H9 (cell line): Measurements from ENCODE around the gene ALDH3A2. TPM values are rescaled to one million over a fixed set of nuclear protein-coding genes. Genes with fewer than 3 reads are reported as not detected.

Source experiments
- DNase-seq: peaks from one replicate; pipeline ENCODE4 v3.0.0-alpha.2; 2017
- H2AFZ ChIP-seq: one replicate; pipeline ENCODE4 v1.6.1; 2013; ENCODE audit warnings: mild to moderate bottlenecking, low read length, control low read depth, moderate library complexity
- H2AK5ac ChIP-seq: 2 replicates; pipeline ENCODE4 v1.6.1; 2013; ENCODE audit warnings: low read length, control low read depth, mixed read lengths; ENCODE audit not compliant: insufficient read length
- H2BK120ac ChIP-seq: one replicate; pipeline ENCODE4 v1.6.1; 2013; ENCODE audit warnings: low read depth, mild to moderate bottlenecking, low read length, control low read depth, inconsistent platforms; ENCODE audit not compliant: poor library complexity, severe bottlenecking
- H2BK12ac ChIP-seq: 2 replicates; pipeline ENCODE4 v1.6.1; 2013; ENCODE audit warnings: low read length, control low read depth, mixed read lengths, low read depth; ENCODE audit not compliant: insufficient read length
- H2BK15ac ChIP-seq: 2 replicates; pipeline ENCODE4 v1.6.1; 2013; ENCODE audit warnings: low read depth, low read length, control low read depth
- H2BK20ac ChIP-seq: one replicate; pipeline ENCODE4 v1.6.1; 2013; ENCODE audit warnings: low read depth, mild to moderate bottlenecking, low read length, control low read depth, inconsistent platforms; ENCODE audit not compliant: poor library complexity, severe bottlenecking
- H2BK5ac ChIP-seq: 2 replicates; pipeline ENCODE4 v1.6.1; 2013; ENCODE audit warnings: low read length, control low read depth, mixed read lengths; ENCODE audit not compliant: insufficient read length
- H3K14ac ChIP-seq: 2 replicates; pipeline ENCODE4 v1.6.1; 2013; ENCODE audit warnings: low read length, control low read depth; ENCODE audit not compliant: insufficient read depth
- H3K18ac ChIP-seq: 2 replicates; pipeline ENCODE4 v1.6.1; 2013; ENCODE audit warnings: low read depth, mild to moderate bottlenecking, mixed read lengths, low read length, control low read depth; ENCODE audit not compliant: insufficient read length
- H3K23ac ChIP-seq: 2 replicates; pipeline ENCODE4 v1.6.1; 2013; ENCODE audit warnings: low read length, control low read depth, mixed read lengths, low read depth; ENCODE audit not compliant: insufficient read length
- H3K23me2 ChIP-seq: 2 replicates; pipeline ENCODE4 v1.6.1; 2013; ENCODE audit warnings: low read depth, mild to moderate bottlenecking, mixed read lengths, low read length, control low read depth; ENCODE audit not compliant: insufficient read length, poor library complexity, severe bottlenecking
- H3K27ac ChIP-seq: 2 replicates; pipeline ENCODE4 v1.5.1; 2013; ENCODE audit warnings: low read length, control low read depth, mixed read lengths, low read depth; ENCODE audit not compliant: insufficient read length
- H3K27me3 ChIP-seq: 2 replicates; pipeline ENCODE4 v1.6.1; 2013; ENCODE audit warnings: low read length, control low read depth, inconsistent platforms; ENCODE audit not compliant: insufficient read depth
- H3K4ac ChIP-seq: 2 replicates; pipeline ENCODE4 v1.6.1; 2013; ENCODE audit warnings: low read depth, mild to moderate bottlenecking, control low read depth, inconsistent platforms, low read length, moderate library complexity
- H3K4me1 ChIP-seq: 2 replicates; pipeline ENCODE4 v1.6.1; 2013; ENCODE audit warnings: low read length, control low read depth, inconsistent platforms; ENCODE audit not compliant: insufficient read depth
- H3K4me2 ChIP-seq: 2 replicates; pipeline ENCODE4 v1.6.1; 2013; ENCODE audit warnings: low read length, control low read depth, mixed read lengths; ENCODE audit not compliant: insufficient read length, insufficient read depth
- H3K56ac ChIP-seq: 2 replicates; pipeline ENCODE4 v1.6.1; 2013; ENCODE audit warnings: low read depth, mild to moderate bottlenecking, mixed read lengths, low read length, control low read depth; ENCODE audit not compliant: insufficient read length
- H3K79me1 ChIP-seq: 2 replicates; pipeline ENCODE4 v1.6.1; 2013; ENCODE audit warnings: low read depth, mild to moderate bottlenecking, moderate library complexity, low read length, control low read depth, inconsistent platforms; ENCODE audit not compliant: insufficient read depth, poor library complexity, severe bottlenecking
- H3K79me2 ChIP-seq: 2 replicates; pipeline ENCODE4 v1.6.1; 2013; ENCODE audit warnings: low read length, control low read depth, inconsistent platforms; ENCODE audit not compliant: insufficient read depth
- H3K9ac ChIP-seq: 2 replicates; pipeline ENCODE4 v1.6.1; 2013; ENCODE audit warnings: low read length, control low read depth, mixed read lengths; ENCODE audit not compliant: insufficient read length; ENCODE audit errors: extremely low read depth
- H3K9me3 ChIP-seq: one replicate; pipeline ENCODE4 v1.6.1; 2013; ENCODE audit warnings: low read depth, low read length, inconsistent platforms; ENCODE audit not compliant: control insufficient read depth
- H3T11ph ChIP-seq: one replicate; pipeline ENCODE4 v1.6.1; 2013; ENCODE audit warnings: mild to moderate bottlenecking, low read length, control low read depth, inconsistent platforms
- H4K20me1 ChIP-seq: one replicate; pipeline ENCODE4 v1.6.1; 2013; ENCODE audit not compliant: control insufficient read depth, insufficient read length, insufficient read depth
- H4K5ac ChIP-seq: 2 replicates; pipeline ENCODE4 v1.6.1; 2013; ENCODE audit warnings: low read depth, mild to moderate bottlenecking, mixed read lengths, low read length, control low read depth; ENCODE audit not compliant: insufficient read length
- H4K8ac ChIP-seq: replicated peaks from 2 replicates; pipeline ENCODE4 v1.6.1; 2013; ENCODE audit warnings: low read length, control low read depth, mixed read lengths, low read depth; ENCODE audit not compliant: insufficient read length
- H4K91ac ChIP-seq: 2 replicates; pipeline ENCODE4 v1.6.1; 2013; ENCODE audit warnings: low read depth, mild to moderate bottlenecking, moderate library complexity, mixed read lengths, low read length, control low read depth; ENCODE audit not compliant: insufficient read length
- H3K27ac Mint-ChIP-seq, 3 experiments: 2 replicates in 2 of 3; 3 replicates in 1 of 3; pipeline ENCODE4 v1.8.0; 2020 to 2021; ENCODE audit warnings: mixed read lengths in 3 of 3, mild to moderate bottlenecking in 1 of 3, moderate library complexity in 1 of 3
- H3K27me3 Mint-ChIP-seq: 2 replicates; pipeline ENCODE4 v1.8.0; 2021; ENCODE audit warnings: low read depth, mild to moderate bottlenecking, moderate library complexity, mixed read lengths
- H3K36me3 Mint-ChIP-seq, 3 experiments: 2 replicates in 2 of 3; 3 replicates in 1 of 3; pipeline ENCODE4 v1.8.0; 2020 to 2021; ENCODE audit warnings: low read depth in 3 of 3, mixed read lengths in 3 of 3; ENCODE audit not compliant: insufficient read depth in 1 of 3
- H3K4me1 Mint-ChIP-seq, 2 experiments: 2 replicates each; pipeline ENCODE4 v1.8.0; 2020; ENCODE audit warnings: mixed read lengths in 2 of 2
- H3K4me3 Mint-ChIP-seq, 2 experiments: 2 replicates in 1 of 2; 3 replicates in 1 of 2; pipeline ENCODE4 v1.8.0; 2020 to 2021; ENCODE audit warnings: mild to moderate bottlenecking in 2 of 2, mixed read lengths in 2 of 2, moderate library complexity in 1 of 2
- H3K9me3 Mint-ChIP-seq, 2 experiments: 2 replicates in 1 of 2; 3 replicates in 1 of 2; pipeline ENCODE4 v1.8.0; 2020; ENCODE audit warnings: mild to moderate bottlenecking in 2 of 2, mixed read lengths in 2 of 2, moderate library complexity in 1 of 2
- CTCF ChIP-seq: fragments of 200-600 bp; sonication (generic); conservative IDR thresholded peaks from 3 replicates; pipeline ENCODE4 v1.8.0; 2021; ENCODE audit warnings: antibody characterized with exemption, mild to moderate bottlenecking
- WGBS: extraction: QIAGEN DNeasy Blood & Tissue Kit; methylation state at CpG from one replicate; pipeline ENCODE4 v1.1.7; 2013; ENCODE audit warnings: missing lambda C conversion rate, low lambda C conversion rate, mixed read lengths; ENCODE audit not compliant: insufficient read length; ENCODE audit errors: extremely low coverage; 5-methylcytosine and 5-hydroxymethylcytosine counted together
- total RNA-seq: library from RNA; stranded (reverse); gene quantifications from 2 replicates; pipeline ENCODE4 v1.2.1, GENCODE V29; 2021

ALDH3A2 gene
- total RNA-seq, 1 experiment from 2014 or later, result 100 TPM

- Histone ChIP-seq H3T11ph (no peak overlapping the region), H3K18ac (no peak overlapping the region), H4K5ac (no peak overlapping the region), H3K9me3 (no peaks in the 10 kb centered on the region), H4K91ac (no peak overlapping the region), H2BK5ac (no peak overlapping the region), H3K79me2 (no peaks in the 10 kb centered on the region), H4K20me1 (no peaks in the 10 kb centered on the region), H3K23ac (no peak overlapping the region), H3K9ac (no peak overlapping the region), H2BK12ac (no peak overlapping the region), H3K56ac (no peak overlapping the region), H3K23me2 (no peaks in the 10 kb centered on the region), H3K14ac (no peak overlapping the region), H2AK5ac (no peak overlapping the region), H2BK120ac (no peak overlapping the region), H3K27ac (no peak overlapping the region), H3K79me1 (no peaks in the 10 kb centered on the region), H3K4me1 (no peaks in the 10 kb centered on the region; the same call in 1 of the 2 replicates), H4K8ac (no peak overlapping the region), H3K4me2 (no peak overlapping the region), H3K27me3 (no peaks in the 10 kb centered on the region), H2BK15ac (no peak overlapping the region), H3K4ac (no peak overlapping the region), H2BK20ac (no peak overlapping the region), H2AFZ (no peak overlapping the region)
- DNase-seq, result peak; percentile 14
- TF ChIP-seq CTCF, result no peak
- Mint-ChIP-seq H3K27me3 (no peaks in the 10 kb centered on the region), H3K36me3 (no peaks in the 10 kb centered on the region), H3K4me1 (peaks cover 32 to 38% of the 10 kb centered on the region in 2 experiments), H3K27ac (no peak overlapping the region; a peak in 1 of 7 replicates), H3K4me3 (no peak overlapping the region; a peak in 1 of 5 replicates), H3K9me3 (no peaks in the 10 kb centered on the region; a peak in 1 of 5 replicates)
- WGBS, result no CpG with 5 or more reads among the region's 4 CpGs
These were observed 53.7 kb downstream of the ALDH3A2 start for GRCh38 chr17:19702217-19702641.
